Gastroesophageal sphincter (tissue), 4 donors: ENCODE data around the gene CELSR3. TPM values are rescaled to one million over a fixed set of nuclear protein-coding genes. Genes with fewer than 3 reads are reported as not detected.

Experiments used
- ATAC-seq: fragments of 150-250 bp; one replicate; pipeline ENCODE4 v1.9.1; 2016; ENCODE audit warnings: mild to moderate bottlenecking, moderate library complexity
- H3K27ac ChIP-seq, 4 donors: fragments of 200-600 bp; sonication (generic) in 3 of 4; 1 replicate in 3 of 4; 2 replicates in 1 of 4; pipeline ENCODE4 v1.5.1; 2016 to 2019
- H3K27me3 ChIP-seq: fragments of 200-600 bp; sonication (generic); one replicate; pipeline ENCODE4 v1.5.1; 2019
- H3K36me3 ChIP-seq, 2 donors: fragments of 200-600 bp; sonication (generic); one replicate each; pipeline ENCODE4 v1.5.1; 2019; ENCODE audit warnings: control low read depth in 1 of 2
- H3K4me1 ChIP-seq, 3 donors: fragments of 200-600 bp; sonication (generic); 1 replicate in 2 of 3; 2 replicates in 1 of 3; pipeline ENCODE4 v1.5.1; 2016 to 2019; ENCODE audit warnings: control low read depth in 2 of 3
- H3K4me3 ChIP-seq, 2 donors: fragments of 200-600 bp; sonication (generic); one replicate each; pipeline ENCODE4 v1.5.1; 2019; ENCODE audit warnings: mild to moderate bottlenecking in 1 of 2, moderate library complexity in 1 of 2
- H3K9me3 ChIP-seq, 3 donors: fragments of 200-600 bp; sonication (generic); one replicate each; pipeline ENCODE4 v1.5.1; 2017 to 2019; ENCODE audit warnings: control low read depth in 2 of 3
- CTCF ChIP-seq, 4 experiments: fragments of 200-600 bp in 2 of 4; fragments of 450-650 bp in 2 of 4; sonication (generic) in 1 of 4; IDR thresholded peaks; one replicate each; pipeline ENCODE4 v1.5.1; 2017 to 2019; ENCODE audit warnings: antibody characterized with exemption in 4 of 4, mild to moderate bottlenecking in 2 of 4, moderate library complexity in 2 of 4
- EP300 ChIP-seq: sonication (generic); formaldehyde crosslinking; IDR thresholded peaks from one replicate; pipeline ENCODE4 v1.6.1; 2017; ENCODE audit warnings: antibody characterized with exemption, mild to moderate bottlenecking
- POLR2A ChIP-seq, 2 donors: fragments of 450-650 bp; IDR thresholded peaks; one replicate each; pipeline ENCODE4 v1.6.1; 2017; ENCODE audit warnings: antibody characterized with exemption in 2 of 2, mild to moderate bottlenecking in 2 of 2, moderate library complexity in 1 of 2
- POLR2AphosphoS5 ChIP-seq: sonication (generic); formaldehyde crosslinking; IDR thresholded peaks from one replicate; pipeline ENCODE4 v1.6.1; 2017; ENCODE audit warnings: antibody characterized with exemption
- WGBS, 2 donors: methylation state at CpG; one replicate each; pipeline ENCODE4 v1.1.5; 2018; ENCODE audit warnings: low coverage in 1 of 2; 5-methylcytosine and 5-hydroxymethylcytosine counted together
- total RNA-seq, 4 donors: library from RNA; depleted of rRNA; stranded (reverse); fragments of >200 nt; gene quantifications; one replicate each; pipeline ENCODE4 v1.1.0, GENCODE V29; 2016

The CELSR3 gene
- total RNA-seq, 4 donors from 2014 or later = 0.40 to 1.0 (median 0.66) TPM

DNA sequence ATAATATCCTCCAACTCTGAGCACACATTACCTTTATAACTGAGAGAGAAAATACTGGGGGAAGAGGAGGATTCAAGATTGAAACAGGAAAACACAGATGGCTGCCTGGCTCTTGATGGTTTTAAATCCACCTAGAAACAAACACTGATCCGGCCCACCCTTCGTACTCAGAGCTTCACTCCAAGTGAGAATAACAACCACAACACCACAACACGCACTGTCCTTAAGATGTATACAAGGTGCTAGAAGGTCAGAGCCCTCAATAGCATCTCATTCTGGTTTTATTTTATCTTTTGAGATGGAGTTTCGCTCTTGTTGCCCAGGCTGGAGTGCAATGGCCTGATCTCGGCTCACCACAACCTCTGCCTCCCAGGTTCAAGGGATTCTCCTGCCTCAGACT, 44.5 kb upstream of the CELSR3 start:
- H3K9me3 ChIP-seq = no peaks in the 10 kb centered on the region
- peaks cover 0 to 81% (median 17%) of the 10 kb centered on the region in 3 donors for H3K4me1 ChIP-seq
- H3K27ac ChIP-seq = no peak overlapping the region
- H3K27me3 ChIP-seq = no peaks in the 10 kb centered on the region
- H3K36me3 ChIP-seq = peaks cover 0 to 47% of the 10 kb centered on the region in 2 donors
- H3K4me3 ChIP-seq = no peak overlapping the region
- 78 to 89% methylated on average over 3 to 5 of the region's 5 CpGs for WGBS, 2 donors
- TF ChIP-seq POLR2AphosphoS5 = no peak
- no peak for TF ChIP-seq EP300
- no peak for TF ChIP-seq POLR2A (IDR thresholded peaks at IDR 0.05)
- no peak for TF ChIP-seq CTCF (IDR thresholded peaks at IDR 0.05)
- no peak for ATAC-seq

DNA sequence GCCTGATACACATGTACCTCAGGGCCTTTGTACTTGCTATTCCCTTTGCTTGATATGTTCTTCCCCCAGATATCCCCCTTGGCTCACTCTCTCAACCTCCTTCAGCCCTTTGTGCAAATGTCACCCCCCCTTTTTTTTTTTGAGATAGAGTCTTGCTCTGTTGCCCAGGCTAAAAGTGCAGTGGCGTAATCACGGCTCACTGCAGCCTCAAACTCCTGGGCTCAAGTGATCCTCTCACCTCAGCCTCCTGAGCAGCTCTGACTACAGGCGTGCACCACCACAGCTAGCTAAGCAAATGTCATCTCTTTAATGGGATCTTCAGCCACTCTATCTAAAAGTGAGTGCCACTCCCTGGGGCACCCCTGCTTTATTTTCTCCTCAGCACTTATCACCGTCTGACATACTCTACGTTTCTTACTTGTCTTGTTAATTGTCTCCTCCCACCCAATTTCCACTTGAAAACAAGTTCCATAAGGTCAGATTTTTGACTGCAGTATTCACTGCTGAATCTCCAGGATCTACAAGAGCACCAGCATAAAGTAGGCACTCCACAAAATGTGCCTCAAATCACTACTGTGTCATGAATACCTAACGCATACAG, 39.7 kb upstream of the CELSR3 start:
- no peak for TF ChIP-seq EP300
- no peak for TF ChIP-seq CTCF (IDR thresholded peaks at IDR 0.05)
- no peak for TF ChIP-seq POLR2A (IDR thresholded peaks at IDR 0.05)
- no peak for TF ChIP-seq POLR2AphosphoS5
- H3K4me1 ChIP-seq = peaks cover 0 to 61% (median 4%) of the 10 kb centered on the region in 3 donors
- no peaks in the 10 kb centered on the region for H3K9me3 ChIP-seq
- no peaks in the 10 kb centered on the region for H3K27me3 ChIP-seq
- no peak for ATAC-seq
- H3K36me3 ChIP-seq = peaks cover 0 to 28% of the 10 kb centered on the region in 2 donors
- H3K4me3 ChIP-seq = no peak overlapping the region
- WGBS, 2 donors = 70 to 92% methylated on average over 6 of the region's 6 CpGs
- peak overlapping the region in 2 of 4 donors; percentile 6 to 26 for H3K27ac ChIP-seq

DNA sequence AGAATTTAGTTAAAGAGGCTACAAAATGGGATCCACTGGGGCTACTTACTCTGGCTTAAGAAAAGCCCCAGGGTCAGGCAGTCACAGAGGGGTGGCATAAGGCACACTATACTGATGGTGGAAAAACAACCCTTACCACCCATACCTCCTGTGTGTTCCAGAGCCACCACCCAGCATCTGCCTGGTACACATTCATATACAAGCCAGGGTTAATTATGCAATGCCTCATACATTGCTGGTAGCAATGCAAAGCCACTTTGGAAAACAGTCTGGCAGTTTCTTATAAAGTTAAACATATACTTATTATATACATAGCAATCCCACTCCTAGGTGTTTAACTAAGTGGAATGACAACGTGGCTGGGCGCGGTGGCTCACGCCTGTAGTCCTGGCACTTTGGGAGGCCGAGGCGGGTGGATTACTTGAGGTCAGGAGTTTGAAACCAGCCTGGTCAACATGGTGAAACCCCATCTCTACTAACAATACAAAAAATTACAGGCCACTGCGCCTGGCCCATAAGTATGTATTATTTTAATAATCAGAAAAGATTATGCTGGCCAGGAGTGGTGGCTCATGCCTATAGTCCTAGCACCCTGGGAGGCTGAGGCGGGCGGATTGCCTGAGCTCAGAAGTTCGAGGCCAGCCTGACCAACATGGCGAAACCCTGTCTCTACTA, 38.2 kb upstream of the CELSR3 start:
- peaks cover 0 to 28% of the 10 kb centered on the region in 2 donors for H3K36me3 ChIP-seq
- H3K27ac ChIP-seq = no peak overlapping the region
- 92 to 94% methylated on average over 5 to 11 of the region's 11 CpGs for WGBS, 2 donors
- H3K4me1 ChIP-seq = peaks cover 0 to 57% (median 4%) of the 10 kb centered on the region in 3 donors
- no peaks in the 10 kb centered on the region for H3K9me3 ChIP-seq
- no peak for ATAC-seq
- H3K4me3 ChIP-seq = no peak overlapping the region
- TF ChIP-seq POLR2A (IDR thresholded peaks at IDR 0.05) = no peak
- no peak for TF ChIP-seq EP300
- no peak for TF ChIP-seq POLR2AphosphoS5
- no peak for TF ChIP-seq CTCF (IDR thresholded peaks at IDR 0.05)
- no peaks in the 10 kb centered on the region for H3K27me3 ChIP-seq

- TF ChIP-seq CTCF (IDR thresholded peaks at IDR 0.05) (no peak), POLR2AphosphoS5 (no peak), EP300 (no peak), POLR2A (IDR thresholded peaks at IDR 0.05) (no peak)
- Histone ChIP-seq H3K4me3 (no peak overlapping the region), H3K36me3 (peaks cover 0 to 32% of the 10 kb centered on the region in 2 donors), H3K27ac (no peak overlapping the region), H3K9me3 (no peaks in the 10 kb centered on the region), H3K27me3 (no peaks in the 10 kb centered on the region), H3K4me1 (peaks cover 0 to 70% (median 2%) of the 10 kb centered on the region in 3 donors)
- WGBS, 2 donors = 80 to 100% methylated on average over 2 to 5 of the region's 8 CpGs
- no peak for ATAC-seq
These were observed 36.2 kb upstream of the CELSR3 start for GRCh38 chr3:48698891-48699290.

DNA sequence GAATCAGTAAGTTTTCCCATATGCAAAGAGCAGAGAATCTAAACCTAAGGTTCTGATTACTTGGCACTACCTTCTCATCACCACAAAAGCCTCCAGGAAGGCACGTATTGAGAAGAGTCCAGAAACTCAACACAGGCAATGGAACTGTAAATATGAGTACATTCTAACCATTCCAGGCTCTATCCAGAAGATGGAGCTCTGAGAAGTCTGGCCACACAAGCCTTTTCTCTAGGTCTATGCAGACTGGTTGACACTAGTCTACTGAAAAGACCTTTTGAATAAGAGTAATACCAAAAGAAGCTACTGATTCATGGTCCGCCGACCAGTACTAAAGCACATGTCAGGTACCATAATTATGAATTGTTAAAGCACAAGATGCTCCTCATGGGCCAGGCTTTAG, 35.3 kb upstream of the CELSR3 start:
- TF ChIP-seq POLR2A (IDR thresholded peaks at IDR 0.05) (no peak), EP300 (no peak), POLR2AphosphoS5 (no peak), CTCF (IDR thresholded peaks at IDR 0.05) (no peak)
- Histone ChIP-seq H3K27me3 (no peaks in the 10 kb centered on the region), H3K27ac (no peak overlapping the region), H3K36me3 (peaks cover 0 to 41% of the 10 kb centered on the region in 2 donors), H3K9me3 (no peaks in the 10 kb centered on the region), H3K4me3 (no peak overlapping the region), H3K4me1 (peaks cover 0 to 71% (median 0%) of the 10 kb centered on the region in 3 donors)
- no peak for ATAC-seq
- 79% methylated on average over 3 of the region's 3 CpGs; no CpG with 5 or more reads in 1 of the 2 donors for WGBS, 2 donors
